ENCODE data around the gene CERS2.

DNA sequence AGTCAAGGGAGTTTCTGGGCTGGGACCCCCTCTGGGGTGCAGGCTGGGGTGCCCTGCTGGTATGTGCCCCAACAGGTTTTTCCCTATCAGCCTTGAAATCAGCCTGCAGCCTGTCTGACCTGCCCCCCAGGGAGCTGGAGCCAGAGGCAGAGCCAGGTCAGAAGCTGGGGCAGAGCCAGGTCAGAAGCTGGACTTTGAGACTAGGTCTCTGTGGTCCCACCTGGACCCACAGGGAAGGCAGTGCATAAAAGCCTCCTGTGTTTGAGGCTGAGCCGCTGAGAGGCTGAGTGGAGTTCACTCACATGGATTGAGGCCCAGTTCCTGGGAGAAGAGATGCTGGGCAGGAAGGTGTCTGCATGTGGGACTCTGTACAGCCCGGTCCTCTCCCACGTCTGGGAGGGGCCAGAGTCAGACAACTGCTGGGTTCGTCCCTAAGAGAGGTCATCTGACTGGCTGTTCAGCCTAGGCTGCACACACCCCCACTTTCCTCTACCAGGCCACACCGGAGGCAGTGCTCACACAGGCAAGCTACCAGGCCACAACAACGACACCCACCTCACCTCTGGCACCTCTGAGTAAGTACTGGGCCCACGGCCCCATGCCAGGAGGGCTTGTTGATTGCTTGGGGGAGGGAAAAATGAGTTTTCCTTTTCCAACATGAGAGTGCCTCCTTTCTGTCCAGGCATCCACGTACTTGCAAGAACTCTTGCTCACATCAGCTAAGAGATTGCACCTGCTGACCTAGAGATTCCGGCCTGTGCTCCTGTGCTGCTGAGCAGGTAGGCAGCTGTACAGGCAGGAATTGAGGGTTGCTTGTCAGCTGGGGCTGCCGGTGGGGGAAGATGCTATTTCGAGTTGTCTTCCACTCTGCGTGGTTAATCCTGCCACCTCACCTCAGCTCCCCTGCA lies 7.4 kb upstream of the CERS2 start, which contains the start of gene ANXA9:
- TF ChIP-seq, protein P1, sequence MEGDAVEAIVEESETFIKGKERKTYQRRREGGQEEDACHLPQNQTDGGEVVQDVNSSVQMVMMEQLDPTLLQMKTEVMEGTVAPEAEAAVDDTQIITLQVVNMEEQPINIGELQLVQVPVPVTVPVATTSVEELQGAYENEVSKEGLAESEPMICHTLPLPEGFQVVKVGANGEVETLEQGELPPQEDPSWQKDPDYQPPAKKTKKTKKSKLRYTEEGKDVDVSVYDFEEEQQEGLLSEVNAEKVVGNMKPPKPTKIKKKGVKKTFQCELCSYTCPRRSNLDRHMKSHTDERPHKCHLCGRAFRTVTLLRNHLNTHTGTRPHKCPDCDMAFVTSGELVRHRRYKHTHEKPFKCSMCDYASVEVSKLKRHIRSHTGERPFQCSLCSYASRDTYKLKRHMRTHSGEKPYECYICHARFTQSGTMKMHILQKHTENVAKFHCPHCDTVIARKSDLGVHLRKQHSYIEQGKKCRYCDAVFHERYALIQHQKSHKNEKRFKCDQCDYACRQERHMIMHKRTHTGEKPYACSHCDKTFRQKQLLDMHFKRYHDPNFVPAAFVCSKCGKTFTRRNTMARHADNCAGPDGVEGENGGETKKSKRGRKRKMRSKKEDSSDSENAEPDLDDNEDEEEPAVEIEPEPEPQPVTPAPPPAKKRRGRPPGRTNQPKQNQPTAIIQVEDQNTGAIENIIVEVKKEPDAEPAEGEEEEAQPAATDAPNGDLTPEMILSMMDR (conservative IDR thresholded peaks at IDR 0.05; ENCODE audit: low read depth, low read length): no peak
- TF ChIP-seq, protein P2, sequence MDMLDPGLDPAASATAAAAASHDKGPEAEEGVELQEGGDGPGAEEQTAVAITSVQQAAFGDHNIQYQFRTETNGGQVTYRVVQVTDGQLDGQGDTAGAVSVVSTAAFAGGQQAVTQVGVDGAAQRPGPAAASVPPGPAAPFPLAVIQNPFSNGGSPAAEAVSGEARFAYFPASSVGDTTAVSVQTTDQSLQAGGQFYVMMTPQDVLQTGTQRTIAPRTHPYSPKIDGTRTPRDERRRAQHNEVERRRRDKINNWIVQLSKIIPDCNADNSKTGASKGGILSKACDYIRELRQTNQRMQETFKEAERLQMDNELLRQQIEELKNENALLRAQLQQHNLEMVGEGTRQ (IDR thresholded peaks at IDR 0.05; ENCODE audit: low read depth, low read length): no peak
- TF ChIP-seq SMC3 (IDR thresholded peaks at IDR 0.05; ENCODE audit: low read depth, low read length): no peak
- TF ChIP-seq RFX5 (IDR thresholded peaks at IDR 0.05; ENCODE audit: low read depth, low read length): no peak
